Measurements from ENCODE around the gene ADAM12.

The ADAM12 gene

GRCh38 chr10:126373972-126374371 lies 14.3 kb downstream of the ADAM12 start:
- peaks cover 77% of the 10 kb centered on the region for H3K79me2 ChIP-seq (ENCODE audit: control insufficient read depth, insufficient read depth, low read length, unreplicated experiment)
- H3K4me3 ChIP-seq (ENCODE audit: low read depth, low read length) = no peak overlapping the region
- no peaks in the 10 kb centered on the region for H3K27me3 ChIP-seq (ENCODE audit: insufficient read depth, low read length)
- H3K36me3 ChIP-seq (ENCODE audit: insufficient read depth, low read length) = peaks cover 18% of the 10 kb centered on the region
- H3K4me1 ChIP-seq (ENCODE audit: control insufficient read depth, insufficient read depth, low read length, unreplicated experiment) = peaks cover 40% of the 10 kb centered on the region
- peak overlapping the region; percentile 36; the same call in 1 of the 2 replicates for H3K27ac ChIP-seq (ENCODE audit: low read depth, low read length)
- no peak overlapping the region for H2AFZ ChIP-seq (ENCODE audit: low read length, unreplicated experiment)

- H3K27me3 ChIP-seq (ENCODE audit: insufficient read depth, low read length) = no peaks in the 10 kb centered on the region
- H2AFZ ChIP-seq (ENCODE audit: low read length, unreplicated experiment) = no peak overlapping the region
- H3K79me2 ChIP-seq (ENCODE audit: control insufficient read depth, insufficient read depth, low read length, unreplicated experiment) = peaks cover 70% of the 10 kb centered on the region
- peak overlapping the region; percentile 36; the same call in 1 of the 2 replicates for H3K27ac ChIP-seq (ENCODE audit: low read depth, low read length)
- peaks cover 42% of the 10 kb centered on the region for H3K4me1 ChIP-seq (ENCODE audit: control insufficient read depth, insufficient read depth, low read length, unreplicated experiment)
- H3K36me3 ChIP-seq (ENCODE audit: insufficient read depth, low read length) = peaks cover 18% of the 10 kb centered on the region
- H3K4me3 ChIP-seq (ENCODE audit: low read depth, low read length) = no peak overlapping the region
Observed at GRCh38 chr10:126373147-126373546, 15.1 kb downstream of the ADAM12 start.

- Histone ChIP-seq H3K27ac (ENCODE audit: low read depth, low read length) (no peak overlapping the region), H3K4me3 (ENCODE audit: low read depth, low read length) (no peak overlapping the region), H3K79me2 (ENCODE audit: control insufficient read depth, insufficient read depth, low read length, unreplicated experiment) (peaks cover 68% of the 10 kb centered on the region), H3K36me3 (ENCODE audit: insufficient read depth, low read length) (peaks cover 18% of the 10 kb centered on the region), H3K4me1 (ENCODE audit: control insufficient read depth, insufficient read depth, low read length, unreplicated experiment) (peaks cover 39% of the 10 kb centered on the region), H2AFZ (ENCODE audit: low read length, unreplicated experiment) (no peak overlapping the region), H3K27me3 (ENCODE audit: insufficient read depth, low read length) (no peaks in the 10 kb centered on the region)
Observed at GRCh38 chr10:126372396-126372795, 15.9 kb downstream of the ADAM12 start.

GRCh38 chr10:126369125-126369710 lies 19.1 kb downstream of the ADAM12 start:
- no peaks in the 10 kb centered on the region for H3K36me3 ChIP-seq (ENCODE audit: insufficient read depth, low read length)
- H3K27ac ChIP-seq (ENCODE audit: low read depth, low read length) = no peak overlapping the region
- peak overlapping the region; percentile 43 for H2AFZ ChIP-seq (ENCODE audit: low read length, unreplicated experiment)
- H3K4me3 ChIP-seq (ENCODE audit: low read depth, low read length) = no peak overlapping the region
- no peaks in the 10 kb centered on the region for H3K27me3 ChIP-seq (ENCODE audit: insufficient read depth, low read length)
- peaks cover 57% of the 10 kb centered on the region for H3K79me2 ChIP-seq (ENCODE audit: control insufficient read depth, insufficient read depth, low read length, unreplicated experiment)
- H3K4me1 ChIP-seq (ENCODE audit: control insufficient read depth, insufficient read depth, low read length, unreplicated experiment) = peaks cover 22% of the 10 kb centered on the region

GRCh38 chr10:126357169-126357568 lies 31.1 kb downstream of the ADAM12 start:
- peaks cover 49% of the 10 kb centered on the region for H3K79me2 ChIP-seq (ENCODE audit: control insufficient read depth, insufficient read depth, low read length, unreplicated experiment)
- H2AFZ ChIP-seq (ENCODE audit: low read length, unreplicated experiment) = no peak overlapping the region
- H3K4me3 ChIP-seq (ENCODE audit: low read depth, low read length) = no peak overlapping the region
- no peaks in the 10 kb centered on the region for H3K27me3 ChIP-seq (ENCODE audit: insufficient read depth, low read length)
- no peak overlapping the region for H3K27ac ChIP-seq (ENCODE audit: low read depth, low read length)
- H3K36me3 ChIP-seq (ENCODE audit: insufficient read depth, low read length) = peaks cover 4% of the 10 kb centered on the region; the same call in 1 of the 2 replicates
- H3K4me1 ChIP-seq (ENCODE audit: control insufficient read depth, insufficient read depth, low read length, unreplicated experiment) = no peaks in the 10 kb centered on the region

GRCh38 chr10:126353666-126354065 lies 34.6 kb downstream of the ADAM12 start:
- Histone ChIP-seq H3K79me2 (ENCODE audit: control insufficient read depth, insufficient read depth, low read length, unreplicated experiment) (peaks cover 59% of the 10 kb centered on the region), H3K4me3 (ENCODE audit: low read depth, low read length) (no peak overlapping the region), H3K27me3 (ENCODE audit: insufficient read depth, low read length) (no peaks in the 10 kb centered on the region), H2AFZ (ENCODE audit: low read length, unreplicated experiment) (no peak overlapping the region), H3K4me1 (ENCODE audit: control insufficient read depth, insufficient read depth, low read length, unreplicated experiment) (peaks cover 23% of the 10 kb centered on the region), H3K27ac (ENCODE audit: low read depth, low read length) (no peak overlapping the region), H3K36me3 (ENCODE audit: insufficient read depth, low read length) (no peaks in the 10 kb centered on the region; the same call in 1 of the 2 replicates)

- peaks cover 68% of the 10 kb centered on the region for H3K79me2 ChIP-seq (ENCODE audit: control insufficient read depth, insufficient read depth, low read length, unreplicated experiment)
- H3K27me3 ChIP-seq (ENCODE audit: insufficient read depth, low read length) = no peaks in the 10 kb centered on the region
- no peak overlapping the region for H3K27ac ChIP-seq (ENCODE audit: low read depth, low read length)
- H2AFZ ChIP-seq (ENCODE audit: low read length, unreplicated experiment) = no peak overlapping the region
- H3K4me3 ChIP-seq (ENCODE audit: low read depth, low read length) = no peak overlapping the region
- peaks cover 23% of the 10 kb centered on the region for H3K4me1 ChIP-seq (ENCODE audit: control insufficient read depth, insufficient read depth, low read length, unreplicated experiment)
- H3K36me3 ChIP-seq (ENCODE audit: insufficient read depth, low read length) = peaks cover 7% of the 10 kb centered on the region
Observed at GRCh38 chr10:126352453-126352852, 35.8 kb downstream of the ADAM12 start.

GRCh38 chr10:126351021-126351420 lies 37.3 kb downstream of the ADAM12 start:
- H3K4me1 ChIP-seq (ENCODE audit: control insufficient read depth, insufficient read depth, low read length, unreplicated experiment) = peaks cover 23% of the 10 kb centered on the region
- no peak overlapping the region for H3K4me3 ChIP-seq (ENCODE audit: low read depth, low read length)
- peak overlapping the region; percentile 67 for H3K27ac ChIP-seq (ENCODE audit: low read depth, low read length)
- no peak overlapping the region for H2AFZ ChIP-seq (ENCODE audit: low read length, unreplicated experiment)
- no peaks in the 10 kb centered on the region for H3K27me3 ChIP-seq (ENCODE audit: insufficient read depth, low read length)
- H3K36me3 ChIP-seq (ENCODE audit: insufficient read depth, low read length) = peaks cover 8% of the 10 kb centered on the region
- H3K79me2 ChIP-seq (ENCODE audit: control insufficient read depth, insufficient read depth, low read length, unreplicated experiment) = peaks cover 60% of the 10 kb centered on the region

GRCh38 chr10:126350216-126350992 lies 37.9 kb downstream of the ADAM12 start:
- H3K27me3 ChIP-seq (ENCODE audit: insufficient read depth, low read length) = no peaks in the 10 kb centered on the region
- H3K36me3 ChIP-seq (ENCODE audit: insufficient read depth, low read length) = peaks cover 8% of the 10 kb centered on the region

GRCh38 chr10:126349676-126350075 lies 38.6 kb downstream of the ADAM12 start:
- peaks cover 8% of the 10 kb centered on the region for H3K36me3 ChIP-seq (ENCODE audit: insufficient read depth, low read length)
- peak overlapping the region; percentile 77 for H3K27ac ChIP-seq (ENCODE audit: low read depth, low read length)
- no peak overlapping the region for H2AFZ ChIP-seq (ENCODE audit: low read length, unreplicated experiment)
- peaks cover 51% of the 10 kb centered on the region for H3K79me2 ChIP-seq (ENCODE audit: control insufficient read depth, insufficient read depth, low read length, unreplicated experiment)
- peaks cover 23% of the 10 kb centered on the region for H3K4me1 ChIP-seq (ENCODE audit: control insufficient read depth, insufficient read depth, low read length, unreplicated experiment)
- H3K4me3 ChIP-seq (ENCODE audit: low read depth, low read length) = no peak overlapping the region
- no peaks in the 10 kb centered on the region for H3K27me3 ChIP-seq (ENCODE audit: insufficient read depth, low read length)

More at GRCh38 chr10:126350216-126350992, 37.9 kb downstream of the ADAM12 start:
- no peak overlapping the region for H3K4me3 ChIP-seq (ENCODE audit: low read depth, low read length)
- peaks cover 23% of the 10 kb centered on the region for H3K4me1 ChIP-seq (ENCODE audit: control insufficient read depth, insufficient read depth, low read length, unreplicated experiment)
- H3K27ac ChIP-seq (ENCODE audit: low read depth, low read length) = peak overlapping the region; percentile 77
- no peak overlapping the region for H2AFZ ChIP-seq (ENCODE audit: low read length, unreplicated experiment)
- H3K79me2 ChIP-seq (ENCODE audit: control insufficient read depth, insufficient read depth, low read length, unreplicated experiment) = peaks cover 54% of the 10 kb centered on the region

GRCh38 chr10:126349101-126349500 lies 39.2 kb downstream of the ADAM12 start:
- Histone ChIP-seq H3K4me1 (ENCODE audit: control insufficient read depth, insufficient read depth, low read length, unreplicated experiment) (peaks cover 23% of the 10 kb centered on the region), H2AFZ (ENCODE audit: low read length, unreplicated experiment) (no peak overlapping the region), H3K27me3 (ENCODE audit: insufficient read depth, low read length) (no peaks in the 10 kb centered on the region), H3K79me2 (ENCODE audit: control insufficient read depth, insufficient read depth, low read length, unreplicated experiment) (peaks cover 49% of the 10 kb centered on the region), H3K4me3 (ENCODE audit: low read depth, low read length) (no peak overlapping the region), H3K36me3 (ENCODE audit: insufficient read depth, low read length) (peaks cover 8% of the 10 kb centered on the region), H3K27ac (ENCODE audit: low read depth, low read length) (no peak overlapping the region)
